GM20000 (cell line): ENCODE data around the gene ZNF500.

Experiments
- DNase-seq: peaks from one replicate; pipeline ENCODE4 v3.0.0; 2012; ENCODE audit warnings: low spot score
- TF ChIP-seq, protein P1 (sequence below): IDR thresholded peaks from 2 replicates; pipeline ENCODE4 v1.5.1; 2012; ENCODE audit warnings: mild to moderate bottlenecking, control low read depth; ENCODE audit errors: extremely low read depth, missing control alignments

ZNF500 gene

DNA sequence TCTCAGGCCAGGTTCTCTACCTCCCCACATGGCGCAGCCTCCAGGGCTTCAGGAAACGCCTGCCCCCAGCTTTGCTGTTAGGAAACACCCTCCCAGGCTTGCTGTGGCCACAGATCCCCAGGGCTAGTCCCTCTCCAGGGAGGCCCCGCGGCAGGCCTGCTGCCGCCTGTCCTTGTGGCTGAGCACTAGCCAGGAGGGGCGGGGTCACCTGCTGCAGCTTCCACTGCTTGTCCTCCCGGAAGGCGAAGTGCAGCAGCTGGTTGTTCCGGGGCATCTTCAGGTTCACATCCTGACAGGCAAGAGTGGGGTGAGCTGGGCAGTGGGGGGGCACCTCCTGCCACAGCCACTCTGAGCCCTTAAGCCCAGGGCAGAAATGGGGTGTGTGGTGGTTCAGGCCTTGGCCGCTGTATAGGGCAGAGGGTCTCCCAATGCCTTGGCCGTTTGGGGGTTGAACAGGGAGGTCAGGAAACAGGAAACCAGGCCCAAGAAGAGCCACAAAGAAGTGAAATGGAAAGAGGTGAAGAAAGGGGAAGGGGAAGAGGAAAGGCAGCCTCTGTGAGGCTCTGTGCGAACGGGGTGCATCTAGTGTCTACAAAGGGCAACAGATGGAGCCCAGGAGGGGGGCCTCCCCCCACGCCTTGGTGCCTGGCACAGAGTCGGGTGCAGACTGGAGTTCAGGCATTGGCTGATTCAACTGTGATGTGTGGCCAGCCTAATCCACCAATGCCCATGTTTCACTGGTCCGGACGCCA, 33.5 kb upstream of the ZNF500 start:
- DNase-seq = peak; percentile 75
- TF ChIP-seq, protein P1, sequence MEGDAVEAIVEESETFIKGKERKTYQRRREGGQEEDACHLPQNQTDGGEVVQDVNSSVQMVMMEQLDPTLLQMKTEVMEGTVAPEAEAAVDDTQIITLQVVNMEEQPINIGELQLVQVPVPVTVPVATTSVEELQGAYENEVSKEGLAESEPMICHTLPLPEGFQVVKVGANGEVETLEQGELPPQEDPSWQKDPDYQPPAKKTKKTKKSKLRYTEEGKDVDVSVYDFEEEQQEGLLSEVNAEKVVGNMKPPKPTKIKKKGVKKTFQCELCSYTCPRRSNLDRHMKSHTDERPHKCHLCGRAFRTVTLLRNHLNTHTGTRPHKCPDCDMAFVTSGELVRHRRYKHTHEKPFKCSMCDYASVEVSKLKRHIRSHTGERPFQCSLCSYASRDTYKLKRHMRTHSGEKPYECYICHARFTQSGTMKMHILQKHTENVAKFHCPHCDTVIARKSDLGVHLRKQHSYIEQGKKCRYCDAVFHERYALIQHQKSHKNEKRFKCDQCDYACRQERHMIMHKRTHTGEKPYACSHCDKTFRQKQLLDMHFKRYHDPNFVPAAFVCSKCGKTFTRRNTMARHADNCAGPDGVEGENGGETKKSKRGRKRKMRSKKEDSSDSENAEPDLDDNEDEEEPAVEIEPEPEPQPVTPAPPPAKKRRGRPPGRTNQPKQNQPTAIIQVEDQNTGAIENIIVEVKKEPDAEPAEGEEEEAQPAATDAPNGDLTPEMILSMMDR = no peak

DNA sequence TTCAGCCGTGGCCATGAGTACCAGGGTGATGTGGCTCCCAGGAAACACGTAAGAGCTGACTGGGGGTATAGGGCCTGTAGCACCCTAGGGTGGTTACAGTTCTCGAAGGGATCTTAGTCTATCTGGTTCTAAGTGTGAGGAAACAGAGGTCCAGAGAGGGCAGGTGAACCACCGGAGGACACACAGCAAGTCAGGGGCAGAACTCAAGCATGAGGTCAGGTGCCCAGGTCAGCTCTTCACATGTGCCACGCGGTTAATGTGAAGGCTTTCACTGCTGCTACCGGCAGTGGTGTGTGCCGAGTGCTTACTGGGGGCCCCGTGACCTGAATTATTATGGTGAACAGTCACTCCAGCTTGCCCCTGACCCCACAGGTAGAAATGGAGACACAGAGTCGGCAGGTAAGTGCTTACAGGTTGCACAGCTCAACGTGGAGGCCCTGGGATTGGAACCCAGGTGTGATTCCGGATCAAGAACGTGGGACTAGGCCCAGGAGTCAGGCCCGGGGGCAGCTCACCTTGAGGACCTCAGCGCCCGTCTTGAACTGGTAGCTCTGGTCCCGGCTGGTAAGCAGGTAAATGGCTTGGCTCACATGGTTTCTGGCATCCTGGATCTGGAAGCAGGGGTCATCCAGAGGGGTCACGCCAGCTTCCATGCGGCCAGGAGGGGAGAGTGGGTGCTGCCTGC, 32.4 kb upstream of the ZNF500 start:
- TF ChIP-seq, protein P1 = no peak
- no peak for DNase-seq

DNA sequence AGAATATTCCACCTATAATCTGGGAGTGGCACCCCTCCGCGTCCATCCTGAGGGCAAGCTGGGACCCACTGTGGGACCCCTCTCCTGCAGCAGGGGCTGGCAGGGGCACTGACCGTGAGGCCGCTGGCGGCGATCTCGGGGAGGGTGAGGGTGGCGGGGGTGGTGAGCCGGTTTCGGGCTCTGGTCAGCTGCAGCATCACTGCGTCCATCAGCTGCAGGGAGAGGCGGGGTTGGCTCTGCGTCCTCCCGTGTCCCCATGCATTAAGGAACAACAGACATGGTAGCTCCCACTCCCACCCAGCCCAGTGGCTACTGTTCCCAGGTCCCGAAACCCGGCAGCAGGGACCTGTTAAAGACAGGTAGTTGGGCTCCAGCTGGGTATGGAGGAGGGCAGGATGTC, 31.5 kb upstream of the ZNF500 start:
- TF ChIP-seq, protein P1 = no peak
- no peak for DNase-seq

DNA sequence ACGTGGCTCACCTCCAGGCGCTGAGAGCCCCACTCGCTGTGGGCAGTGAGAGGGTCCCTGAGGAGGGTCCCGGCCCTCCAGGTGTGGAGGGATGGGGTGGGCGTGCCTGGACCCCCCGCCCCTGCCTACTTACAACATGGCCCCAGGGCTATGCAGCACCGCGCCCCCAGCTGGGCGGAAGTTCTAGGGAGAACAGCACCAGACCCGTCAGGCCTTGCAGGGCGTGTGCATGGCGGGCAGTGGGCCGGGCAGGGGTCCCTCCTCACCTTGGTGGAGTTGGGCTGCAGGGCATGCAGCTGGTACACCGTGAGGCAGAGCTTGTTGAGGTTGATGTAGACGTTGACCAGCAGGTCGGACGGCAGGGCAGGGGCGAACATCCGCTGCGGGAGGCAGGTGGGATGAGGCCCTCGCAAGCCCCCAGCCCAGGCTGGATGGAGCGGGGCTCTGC, 30.9 kb upstream of the ZNF500 start:
- TF ChIP-seq, protein P1 = no peak
- DNase-seq = no peak

DNA sequence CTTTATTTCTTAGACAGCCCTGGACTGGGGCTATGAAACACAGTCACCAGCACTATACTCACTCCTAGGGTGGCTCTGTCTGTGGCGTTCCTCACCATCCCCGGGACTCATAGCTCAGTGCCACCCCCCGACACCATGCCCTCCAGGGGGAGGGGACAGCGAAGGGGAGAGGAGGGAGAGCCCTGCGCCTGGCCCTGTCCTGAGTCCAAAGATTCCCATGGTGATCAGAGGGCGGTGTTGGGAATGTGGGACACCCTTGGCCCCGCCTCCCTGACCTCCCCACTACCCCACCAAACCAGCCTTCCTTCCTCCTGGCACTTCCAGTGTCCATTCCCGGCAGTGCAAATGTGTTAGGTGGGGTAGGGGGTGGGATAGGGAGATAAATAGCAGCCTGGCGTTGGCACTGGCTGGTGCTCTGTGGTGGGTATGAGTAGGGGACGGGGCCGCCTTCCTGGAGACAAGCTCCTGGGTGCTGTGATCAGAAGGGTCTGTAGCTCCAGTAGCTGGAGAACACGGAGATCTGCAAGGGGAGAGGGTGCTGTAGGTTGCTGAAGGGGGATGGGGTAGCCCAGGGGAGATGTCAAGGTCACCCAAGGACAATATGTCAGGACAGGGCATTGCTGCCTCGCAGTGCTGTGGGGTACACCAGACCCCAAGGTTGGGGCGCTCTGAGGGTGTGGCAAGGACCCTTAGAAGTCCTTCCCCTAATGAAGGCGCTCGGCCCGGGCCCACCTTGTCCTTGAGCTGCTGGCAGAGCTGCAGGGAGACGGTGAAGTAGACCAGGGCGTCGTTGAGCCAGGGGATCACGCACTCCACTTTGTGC, 30.2 kb upstream of the ZNF500 start:
- no peak for DNase-seq
- TF ChIP-seq, protein P1 = no peak

DNA sequence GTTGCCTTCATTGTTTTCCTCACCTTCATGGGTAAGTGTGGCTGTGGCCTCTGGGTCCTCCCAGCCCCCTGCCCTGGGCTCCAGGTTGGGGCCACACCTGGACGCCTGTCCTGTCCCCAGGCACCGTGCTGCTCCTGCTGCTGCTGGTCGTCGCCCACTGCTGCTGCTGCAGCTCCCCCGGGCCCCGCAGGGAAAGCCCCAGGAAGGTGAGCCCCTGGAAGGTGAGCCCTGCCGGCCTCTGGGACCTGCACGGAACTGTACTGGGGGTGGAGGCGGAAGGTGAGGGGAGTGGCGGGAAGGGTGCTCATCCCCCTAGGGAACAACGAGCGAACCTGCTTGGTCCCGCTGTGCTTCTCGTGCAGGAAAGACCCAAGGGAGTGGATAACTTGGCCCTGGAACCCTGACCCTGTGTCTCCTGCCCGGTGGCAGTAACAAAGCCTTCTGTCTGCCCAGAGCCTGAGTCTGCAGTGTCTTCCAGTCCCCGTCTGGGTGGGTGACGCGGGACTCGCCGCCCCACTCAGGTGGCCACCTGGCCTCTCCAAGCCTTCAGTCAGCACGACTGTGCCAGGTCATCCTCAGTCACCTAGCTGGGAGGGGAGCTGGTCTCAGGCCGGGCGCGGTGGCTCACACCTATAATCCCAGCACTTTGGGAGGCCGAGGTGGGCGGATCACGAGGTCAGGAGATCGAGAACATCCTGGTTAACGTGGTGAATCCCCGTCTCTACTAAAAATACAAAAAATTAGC, 29.0 kb upstream of the ZNF500 start:
- TF ChIP-seq, protein P1 = no peak
- no peak for DNase-seq
